Prostate gland (tissue), 2 donors: ENCODE measurements around the gene CILP2. TPM values are rescaled to one million over a fixed set of nuclear protein-coding genes. Genes with fewer than 3 reads are reported as not detected.
A peak's percentile ranks its signal among the peaks of the same experiment; 100 is the strongest.

Experiments
- DNase-seq: peaks from one replicate; pipeline ENCODE4 v3.0.0-alpha.2; 2019; ENCODE audit warnings: low spot score
- H3K27ac ChIP-seq, 2 donors: fragments of 200-600 bp; sonication (generic); 2 replicates each; pipeline ENCODE4 v1.5.1; 2017 to 2019
- H3K27me3 ChIP-seq: fragments of 200-600 bp; sonication (generic); replicated peaks from 2 replicates; pipeline ENCODE4 v1.5.1; 2019; ENCODE audit not compliant: insufficient read depth
- H3K36me3 ChIP-seq, 2 donors: fragments of 200-600 bp; sonication (generic); 1 replicate in 1 of 2; 2 replicates in 1 of 2; pipeline versions ENCODE4 v1.5.1 to v1.8.1; 2017 to 2019
- H3K4me1 ChIP-seq: fragments of 200-600 bp; sonication (generic); replicated peaks from 2 replicates; pipeline ENCODE4 v1.5.1; 2019
- H3K4me3 ChIP-seq, 2 donors: fragments of 200-600 bp; sonication (generic); 2 replicates each; pipeline ENCODE4 v1.5.1; 2017 to 2019
- H3K9me3 ChIP-seq: fragments of 200-600 bp; sonication (generic); 2 replicates; pipeline ENCODE4 v1.5.1; 2017
- POLR2A ChIP-seq: fragments of 450-650 bp; IDR thresholded peaks from one replicate; pipeline ENCODE4 v1.6.1; 2016; ENCODE audit warnings: antibody characterized with exemption, mild to moderate bottlenecking
- POLR2AphosphoS5 ChIP-seq: sonication (generic); formaldehyde crosslinking; IDR thresholded peaks from one replicate; pipeline ENCODE4 v1.6.1; 2017; ENCODE audit warnings: antibody characterized with exemption
- WGBS: methylation state at CpG from one replicate; pipeline ENCODE4 v1.1.5; 2018; 5-methylcytosine and 5-hydroxymethylcytosine counted together
- intact Hi-C: fragments of 100-400 bp; cut with DNase I; formaldehyde crosslinking; loops from one replicate; pipeline ENCODE4 v1.14.2; 2022
- total RNA-seq, 2 donors: library from RNA; depleted of rRNA; stranded (reverse); fragments of >200 nt; gene quantifications; one replicate each; pipeline ENCODE4 v1.1.0, GENCODE V29; 2016
- TF ChIP-seq, protein P1 (sequence below), 4 experiments: fragments of 200-600 bp in 2 of 4; fragments of 450-650 bp in 2 of 4; sonication (generic) in 2 of 4; IDR thresholded peaks; 1 replicate in 3 of 4; 2 replicates in 1 of 4; pipeline ENCODE4 v1.5.1; 2016 to 2019; ENCODE audit warnings: antibody characterized with exemption in 4 of 4, mild to moderate bottlenecking in 2 of 4, moderate library complexity in 2 of 4

CILP2 gene
- total RNA-seq, 2 donors from 2014 or later, result 0.68 to 3.7 TPM

DNA sequence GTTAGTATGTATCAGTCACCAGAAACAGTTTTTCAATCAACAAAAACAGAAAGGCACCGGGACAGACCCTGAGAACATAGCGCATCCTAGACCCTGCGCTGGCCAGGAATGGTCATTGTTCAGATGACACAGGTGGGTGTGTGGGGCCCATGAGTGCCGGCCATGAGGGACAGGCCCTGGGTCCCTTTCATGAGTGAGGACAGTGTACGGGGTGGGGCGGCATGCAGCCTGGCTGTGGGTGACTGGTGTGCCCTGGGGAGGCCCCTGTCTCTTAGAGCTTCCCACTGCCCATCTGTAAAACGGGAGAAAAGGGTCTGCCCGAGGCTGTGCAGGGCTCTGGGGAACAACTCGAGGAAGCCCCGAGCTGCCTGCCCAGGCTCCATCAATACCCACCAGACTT is 54.6 kb downstream of the CILP2 start:
- intact Hi-C loops, result no loop called here
- Histone ChIP-seq H3K4me3 (no peak overlapping the region), H3K36me3 (no peaks in the 10 kb centered on the region), H3K27ac (no peak overlapping the region), H3K9me3 (no peaks in the 10 kb centered on the region), H3K27me3 (no peaks in the 10 kb centered on the region), H3K4me1 (peaks cover 3% of the 10 kb centered on the region)
- 96% methylated on average over 10 of the region's 10 CpGs for WGBS
- no peak for DNase-seq
- TF ChIP-seq, protein P1, sequence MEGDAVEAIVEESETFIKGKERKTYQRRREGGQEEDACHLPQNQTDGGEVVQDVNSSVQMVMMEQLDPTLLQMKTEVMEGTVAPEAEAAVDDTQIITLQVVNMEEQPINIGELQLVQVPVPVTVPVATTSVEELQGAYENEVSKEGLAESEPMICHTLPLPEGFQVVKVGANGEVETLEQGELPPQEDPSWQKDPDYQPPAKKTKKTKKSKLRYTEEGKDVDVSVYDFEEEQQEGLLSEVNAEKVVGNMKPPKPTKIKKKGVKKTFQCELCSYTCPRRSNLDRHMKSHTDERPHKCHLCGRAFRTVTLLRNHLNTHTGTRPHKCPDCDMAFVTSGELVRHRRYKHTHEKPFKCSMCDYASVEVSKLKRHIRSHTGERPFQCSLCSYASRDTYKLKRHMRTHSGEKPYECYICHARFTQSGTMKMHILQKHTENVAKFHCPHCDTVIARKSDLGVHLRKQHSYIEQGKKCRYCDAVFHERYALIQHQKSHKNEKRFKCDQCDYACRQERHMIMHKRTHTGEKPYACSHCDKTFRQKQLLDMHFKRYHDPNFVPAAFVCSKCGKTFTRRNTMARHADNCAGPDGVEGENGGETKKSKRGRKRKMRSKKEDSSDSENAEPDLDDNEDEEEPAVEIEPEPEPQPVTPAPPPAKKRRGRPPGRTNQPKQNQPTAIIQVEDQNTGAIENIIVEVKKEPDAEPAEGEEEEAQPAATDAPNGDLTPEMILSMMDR (IDR thresholded peaks at IDR 0.05), result no peak
- TF ChIP-seq POLR2AphosphoS5 (no peak), POLR2A (no peak)

DNA sequence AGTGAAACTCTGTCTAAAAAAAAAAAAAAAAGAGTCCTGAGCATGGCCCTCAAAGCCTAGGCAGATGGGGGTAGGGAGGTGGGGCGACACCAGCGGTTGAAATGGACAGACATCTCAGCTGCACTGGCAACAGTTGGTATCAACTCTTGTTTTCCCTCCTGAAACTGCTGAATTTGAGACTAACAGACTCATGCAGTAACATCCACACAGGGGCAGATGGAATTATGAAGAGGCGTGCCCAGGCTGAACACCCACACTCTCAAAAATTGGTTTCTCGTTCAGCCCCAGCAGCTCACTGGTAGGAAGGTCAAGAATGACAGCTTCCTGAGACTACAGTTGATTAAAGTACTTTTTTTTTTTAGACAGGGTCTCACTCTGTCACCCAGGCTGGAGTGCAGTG is 56.3 kb downstream of the CILP2 start:
- 88% methylated on average over 4 of the region's 4 CpGs for WGBS
- Histone ChIP-seq H3K4me3 (no peak overlapping the region), H3K36me3 (no peaks in the 10 kb centered on the region), H3K9me3 (no peaks in the 10 kb centered on the region), H3K27ac (no peak overlapping the region), H3K27me3 (no peaks in the 10 kb centered on the region), H3K4me1 (peaks cover 3% of the 10 kb centered on the region)
- no peak for DNase-seq
- TF ChIP-seq POLR2AphosphoS5 (no peak), POLR2A (no peak)
- TF ChIP-seq, protein P1 (IDR thresholded peaks at IDR 0.05), result no peak
- intact Hi-C loops, result no loop called here

DNA sequence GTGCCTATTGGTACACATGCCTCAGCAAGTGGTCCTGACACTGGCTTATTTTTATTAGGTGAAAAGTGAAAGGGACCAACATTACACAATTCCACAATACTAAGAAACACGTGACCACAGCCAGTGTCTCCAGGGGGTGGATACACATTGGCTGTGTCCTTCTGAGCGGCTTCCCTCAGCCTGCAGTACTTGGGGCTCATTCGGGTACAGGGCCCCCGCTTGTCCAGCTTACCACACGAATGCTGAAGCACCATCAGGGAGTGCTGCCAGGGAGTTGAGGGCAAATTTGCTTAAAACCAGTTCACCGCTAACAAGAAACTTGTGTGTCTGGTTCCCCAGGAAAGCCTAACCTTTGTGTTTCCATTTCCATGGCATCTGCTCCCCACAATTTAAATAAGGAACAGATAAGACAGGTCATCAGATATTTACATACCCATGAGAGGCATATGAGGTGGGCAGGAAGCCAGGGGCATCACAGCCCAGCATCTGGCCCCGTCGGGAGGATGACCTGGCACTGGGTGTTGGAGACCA is 57.2 kb downstream of the CILP2 start:
- Histone ChIP-seq H3K27ac (peak overlapping the region in 1 of 2 donors; percentile 34), H3K4me3 (no peak overlapping the region)
- 28% methylated on average over 8 of the region's 8 CpGs for WGBS

More for the DNA sequence above, 57.2 kb downstream of the CILP2 start:
- intact Hi-C loops, result no loop called here
- peak; percentile 26 for DNase-seq
- H3K9me3 ChIP-seq, result no peaks in the 10 kb centered on the region
- peak; percentile 21 for TF ChIP-seq POLR2AphosphoS5
- TF ChIP-seq POLR2A, result no peak
- TF ChIP-seq, protein P1 (IDR thresholded peaks at IDR 0.05), result no peak
- H3K4me1 ChIP-seq, result peaks cover 3% of the 10 kb centered on the region
- H3K27me3 ChIP-seq, result no peaks in the 10 kb centered on the region
- H3K36me3 ChIP-seq, result no peaks in the 10 kb centered on the region

Other genes with a start within 250 kb of the CILP2 start
- gene SUGP1, start 217.8 kb upstream of the CILP2 start, total RNA-seq, result 10 to 100 TPM; 51.1 to 53.5 TPM
- gene MAU2, start 217.4 kb upstream of the CILP2 start, total RNA-seq, result 100 to 1,000 TPM in 1 of 2 donors, 10 to 100 TPM in 1; 52.5 to 106 TPM
- gene GATAD2A, start 132.6 kb upstream of the CILP2 start, total RNA-seq, result 100 to 1,000 TPM in 1 of 2 donors, 10 to 100 TPM in 1; 41.7 to 138 TPM
- gene TSSK6, start 22.7 kb upstream of the CILP2 start, total RNA-seq, result 10 to 100 TPM in 1 of 2 donors, 1 to 10 TPM in 1; 7.3 to 22.3 TPM
- 10 to 100 TPM; 46.0 to 57.4 TPM for gene NDUFA13, start 22.0 kb upstream of the CILP2 start, total RNA-seq
- gene YJEFN3, start 9.4 kb upstream of the CILP2 start, total RNA-seq, result 10 to 100 TPM in 1 of 2 donors, 1 to 10 TPM in 1; 8.1 to 19.3 TPM
- gene PBX4, start 80.4 kb downstream of the CILP2 start, total RNA-seq, result 10 to 100 TPM in 1 of 2 donors, 1 to 10 TPM in 1; 2.6 to 10.6 TPM
- gene LPAR2, start 90.0 kb downstream of the CILP2 start, total RNA-seq, result 100 to 1,000 TPM in 1 of 2 donors, 10 to 100 TPM in 1; 39.7 to 167 TPM
- gene GMIP, start 105.4 kb downstream of the CILP2 start, total RNA-seq, result 10 to 100 TPM; 10.2 to 11.6 TPM
- 100 to 1,000 TPM; 227 to 315 TPM for gene ATP13A1, start 125.4 kb downstream of the CILP2 start, total RNA-seq
- 1 to 10 TPM; 4.1 to 7.1 TPM for gene ZNF101, start 130.6 kb downstream of the CILP2 start, total RNA-seq
- gene ZNF14, start 194.8 kb downstream of the CILP2 start, total RNA-seq, result 1 to 10 TPM; 9.5 to 9.9 TPM